Fibroblast of lung (primary cell): ENCODE measurements around the gene ANKAR. TPM values are rescaled to one million over a fixed set of nuclear protein-coding genes. Genes with fewer than 3 reads are reported as not detected.
A peak's percentile ranks its signal among the peaks of the same experiment; 100 is the strongest.

ENCODE experiments used
- DNase-seq, 2 donors: peaks; one replicate each; pipeline versions ENCODE4 v3.0.0 to v3.0.0-alpha.2; 2010; ENCODE audit warnings: low read depth in 2 of 2
- H2AFZ ChIP-seq: 2 replicates; pipeline ENCODE4 v1.5.1; 2012; ENCODE audit warnings: low read length, control low read depth, inconsistent platforms
- H3K27ac ChIP-seq: 2 replicates; pipeline ENCODE4 v1.5.1; 2011; ENCODE audit warnings: low read length, control low read depth; ENCODE audit not compliant: insufficient read depth
- H3K27me3 ChIP-seq: 2 replicates; pipeline ENCODE4 v1.5.1; 2011; ENCODE audit warnings: mild to moderate bottlenecking, low read length; ENCODE audit not compliant: control insufficient read depth, insufficient read depth
- H3K36me3 ChIP-seq: 2 replicates; pipeline ENCODE4 v1.5.1; 2011; ENCODE audit warnings: low read length; ENCODE audit not compliant: control insufficient read depth, insufficient read depth
- H3K4me1 ChIP-seq: 2 replicates; pipeline ENCODE4 v1.5.1; 2011; ENCODE audit warnings: low read length; ENCODE audit not compliant: control insufficient read depth, insufficient read depth; ENCODE audit errors: extremely low read depth
- H3K4me2 ChIP-seq: 2 replicates; pipeline ENCODE4 v1.5.1; 2011; ENCODE audit warnings: low read length, control low read depth; ENCODE audit not compliant: insufficient read depth; ENCODE audit errors: extremely low read depth
- H3K4me3 ChIP-seq, 4 experiments: fragments of 200-600 bp in 1 of 4; sonication (generic) in 1 of 4; replicated peaks in 1 of 4; 2 replicates each; pipeline ENCODE4 v1.5.1; 2011 to 2016; ENCODE audit warnings: low read length in 4 of 4, low read depth in 3 of 4, mild to moderate bottlenecking in 3 of 4, control low read depth in 2 of 4, inconsistent platforms in 1 of 4, mixed read lengths in 1 of 4; ENCODE audit not compliant: insufficient read depth in 1 of 4; ENCODE audit errors: control extremely low read depth in 1 of 4
- H3K79me2 ChIP-seq: 2 replicates; pipeline ENCODE4 v1.5.1; 2012; ENCODE audit warnings: mild to moderate bottlenecking, low read length, inconsistent platforms; ENCODE audit not compliant: control insufficient read depth, insufficient read depth
- H3K9ac ChIP-seq: 2 replicates; pipeline ENCODE4 v1.5.1; 2011; ENCODE audit warnings: mild to moderate bottlenecking, low read length, control low read depth; ENCODE audit not compliant: insufficient read depth
- H3K9me3 ChIP-seq: 2 replicates; pipeline ENCODE4 v1.5.1; 2012; ENCODE audit warnings: low read depth, low read length; ENCODE audit not compliant: control insufficient read depth, insufficient read depth
- H4K20me1 ChIP-seq: 2 replicates; pipeline ENCODE4 v1.5.1; 2011; ENCODE audit warnings: low read length; ENCODE audit not compliant: control insufficient read depth, insufficient read depth; ENCODE audit errors: extremely low read depth
- CTCF ChIP-seq, 2 donors: IDR thresholded peaks in 1 of 2; conservative IDR thresholded peaks in 1 of 2; 1 replicate in 1 of 2; 2 replicates in 1 of 2; pipeline ENCODE4 v1.5.1; 2011 to 2012; ENCODE audit warnings: low read length in 2 of 2, control low read depth in 1 of 2, inconsistent platforms in 1 of 2, low read depth in 1 of 2, mild to moderate bottlenecking in 1 of 2
- EZH2 ChIP-seq: IDR thresholded peaks from 2 replicates; pipeline ENCODE4 v1.5.1; 2012; ENCODE audit warnings: low read length, control low read depth, mild to moderate bottlenecking; ENCODE audit errors: missing control alignments
- polyA plus RNA-seq, 2 donors: library from polyadenylated mRNA; depleted of rRNA in 1 of 2; stranded (reverse) in 1 of 2; unstranded in 1 of 2; fragments of >200 nt; gene quantifications; 2 replicates each; pipeline ENCODE4 v1.2.1, GENCODE V29; 2011 to 2012; ENCODE audit warnings: missing spikeins in 1 of 2
- total RNA-seq: library from RNA; depleted of rRNA; stranded (reverse); fragments of >200 nt; gene quantifications from 2 replicates; pipeline ENCODE4 v1.2.1, GENCODE V29; 2014

The ANKAR gene
- total and polyA plus RNA-seq, 2 donors (not counting 1 experiment from before 2014, with no cell fraction given) = 2.1 to 11.7 TPM

GRCh38 chr2:189660803-189661147 lies 13.7 kb upstream of the ANKAR start:
- peak overlapping the region; percentile 45 for H2AFZ ChIP-seq
- DNase-seq = no peak
- H3K4me3 ChIP-seq = peak overlapping the region in 1 of 4 experiments; percentile 1
- H3K27ac ChIP-seq = no peak overlapping the region
- H3K9me3 ChIP-seq = no peaks in the 10 kb centered on the region
- no peaks in the 10 kb centered on the region for H3K4me1 ChIP-seq
- H3K79me2 ChIP-seq = peaks cover 27% of the 10 kb centered on the region
- no peaks in the 10 kb centered on the region for H3K36me3 ChIP-seq
- no peaks in the 10 kb centered on the region for H4K20me1 ChIP-seq
- H3K4me2 ChIP-seq = peak overlapping the region; percentile 54
- H3K9ac ChIP-seq = no peak overlapping the region
- no peak for TF ChIP-seq CTCF (conservative IDR thresholded peaks at IDR 0.05 in 1 of 2, IDR thresholded peaks at IDR 0.05 in 1 of 2; ENCODE audit: low read depth in 1 of 2, low read length in 2 of 2)
- TF ChIP-seq EZH2 = no peak
- no peaks in the 10 kb centered on the region for H3K27me3 ChIP-seq

GRCh38 chr2:189661148-189661956 lies 13.1 kb upstream of the ANKAR start, which contains the start of gene ASNSD1:
Gene ASNSD1 (plus strand): TSS chr2:189661459. CDS start chr2:189666133, 4,674 bp downstream.
- Histone ChIP-seq H3K4me1 (no peaks in the 10 kb centered on the region), H3K27me3 (no peaks in the 10 kb centered on the region), H3K27ac (peak within 1 kb of the TSS; percentile 78), H3K4me3 (peak within 1 kb of the TSS; percentile 49 to 90 (median 82)), H3K9me3 (no peaks in the 10 kb centered on the region), H3K79me2 (peaks cover 30% of the 10 kb centered on the region), H3K9ac (peak within 1 kb of the TSS; percentile 84), H2AFZ (peak within 1 kb of the TSS; percentile 79), H3K36me3 (no peaks in the 10 kb centered on the region), H4K20me1 (no peaks in the 10 kb centered on the region), H3K4me2 (peak within 1 kb of the TSS; percentile 96)
- TF ChIP-seq CTCF (conservative IDR thresholded peaks at IDR 0.05 in 1 of 2, IDR thresholded peaks at IDR 0.05 in 1 of 2; ENCODE audit: low read depth in 1 of 2, low read length in 2 of 2) (peak; percentile 85 to 88), EZH2 (no peak)
- DNase-seq = peak; percentile 99 to 100

- DNase-seq = no peak
- Histone ChIP-seq H3K4me3 (peak overlapping the region; percentile 49 to 90 (median 82)), H3K9me3 (no peaks in the 10 kb centered on the region), H3K9ac (peak overlapping the region; percentile 84), H4K20me1 (no peaks in the 10 kb centered on the region), H3K4me1 (no peaks in the 10 kb centered on the region), H2AFZ (no peak overlapping the region), H3K36me3 (peaks cover 2% of the 10 kb centered on the region), H3K4me2 (peak overlapping the region; percentile 96), H3K79me2 (peaks cover 30% of the 10 kb centered on the region), H3K27ac (peak overlapping the region; percentile 78), H3K27me3 (no peaks in the 10 kb centered on the region)
- TF ChIP-seq EZH2 (no peak), CTCF (conservative IDR thresholded peaks at IDR 0.05 in 1 of 2, IDR thresholded peaks at IDR 0.05 in 1 of 2; ENCODE audit: low read depth in 1 of 2, low read length in 2 of 2) (no peak)
Observed at GRCh38 chr2:189661957-189662321, 12.5 kb upstream of the ANKAR start.
